Measurements from ENCODE around the gene F11R.

F11R gene

GRCh38 chr1:160987359-160988050 lies 33.4 kb downstream of the F11R start:
- no peak overlapping the region for H3K4me3 ChIP-seq (ENCODE audit: low read depth, low read length)
- no peak for TF ChIP-seq REPIN1 (tag by site-specific recombination; IDR thresholded peaks at IDR 0.05; ENCODE audit: low read depth)
- no peak for TF ChIP-seq GFI1B (tag by site-specific recombination; IDR thresholded peaks at IDR 0.05)
- TF ChIP-seq PRDM6 (tag by site-specific recombination; IDR thresholded peaks at IDR 0.05), result 0 out of 2 replicates have a peak, but pooled peaks have one; percentile 9
- no peak for TF ChIP-seq ZNF548 (tag by site-specific recombination; IDR thresholded peaks at IDR 0.05)
- TF ChIP-seq REST (tag by site-specific recombination; IDR thresholded peaks at IDR 0.05), result no peak
- no peaks in the 10 kb centered on the region for H3K9me3 ChIP-seq (ENCODE audit: control insufficient read depth, insufficient read depth, low read depth, low read length)
- ChIA-PET POLR2A (interaction anchor here (0.6 kb wide), 1 partner anchor 39 kb away, joined by 6 read pairs; no protein-coding TSS in a partner anchor), CTCF (interaction anchor here (1.0 to 1.5 kb wide), 4 partner anchors 9 to 152 kb away, joined by 3 to 4 read pairs (median 3); no protein-coding TSS in a partner anchor)
- H3K4me1 ChIP-seq (ENCODE audit: control insufficient read depth, insufficient read depth, low read length), result no peaks in the 10 kb centered on the region
- no peak overlapping the region for H3K27ac ChIP-seq (ENCODE audit: extremely low read depth, low read depth, low read length)
- H3K36me3 ChIP-seq (ENCODE audit: control insufficient read depth in 2 of 2, insufficient read depth in 1 of 2, low read length in 2 of 2), result no peaks in the 10 kb centered on the region

GRCh38 chr1:160985723-160986122 lies 35.2 kb downstream of the F11R start:
- no peak for TF ChIP-seq GLI2 (tag by site-specific recombination; IDR thresholded peaks at IDR 0.05; ENCODE audit: borderline replicate concordance, low read depth)
- TF ChIP-seq HIC1 (tag by site-specific recombination; IDR thresholded peaks at IDR 0.05), result no peak
- TF ChIP-seq GLI4 (tag by site-specific recombination; IDR thresholded peaks at IDR 0.05), result no peak
- TF ChIP-seq ZNF324 (tag by site-specific recombination; IDR thresholded peaks at IDR 0.05), result no peak
- peak; percentile 80 for TF ChIP-seq KLF17 (tag by site-specific recombination; IDR thresholded peaks at IDR 0.05)
- TF ChIP-seq SP7 (tag by site-specific recombination; IDR thresholded peaks at IDR 0.05), result no peak
- peak; percentile 62 for TF ChIP-seq WT1 (tag by site-specific recombination; IDR thresholded peaks at IDR 0.05)
- POLR2A ChIA-PET, result no interaction called here
- no peak overlapping the region for H3K27ac ChIP-seq (ENCODE audit: extremely low read depth, low read depth, low read length)
- no peak overlapping the region for H3K4me3 ChIP-seq (ENCODE audit: low read depth, low read length)
- CTCF ChIA-PET, result interaction anchor here (0.7 kb wide), 1 partner anchor 278 kb away, joined by 3 read pairs; no protein-coding TSS in a partner anchor
- H3K4me1 ChIP-seq (ENCODE audit: control insufficient read depth, insufficient read depth, low read length), result no peaks in the 10 kb centered on the region
- H3K9me3 ChIP-seq (ENCODE audit: control insufficient read depth, insufficient read depth, low read depth, low read length), result no peaks in the 10 kb centered on the region
- H3K36me3 ChIP-seq (ENCODE audit: control insufficient read depth in 2 of 2, insufficient read depth in 1 of 2, low read length in 2 of 2), result no peaks in the 10 kb centered on the region
